Fibroblast of peridontal ligament (primary cell): ENCODE data around the gene RPL35A.
A peak's percentile ranks its signal among the peaks of the same experiment; 100 is the strongest.
"Not testable (repeated sequence)": the region's sequence is repeated elsewhere in the genome, so short reads cannot be mapped to it uniquely, and the experiment has no call there.

Experiments used
- DNase-seq: peaks from one replicate; pipeline ENCODE4 v3.0.0-alpha.2; 2010; ENCODE audit errors: extremely low read depth

RPL35A gene

DNA sequence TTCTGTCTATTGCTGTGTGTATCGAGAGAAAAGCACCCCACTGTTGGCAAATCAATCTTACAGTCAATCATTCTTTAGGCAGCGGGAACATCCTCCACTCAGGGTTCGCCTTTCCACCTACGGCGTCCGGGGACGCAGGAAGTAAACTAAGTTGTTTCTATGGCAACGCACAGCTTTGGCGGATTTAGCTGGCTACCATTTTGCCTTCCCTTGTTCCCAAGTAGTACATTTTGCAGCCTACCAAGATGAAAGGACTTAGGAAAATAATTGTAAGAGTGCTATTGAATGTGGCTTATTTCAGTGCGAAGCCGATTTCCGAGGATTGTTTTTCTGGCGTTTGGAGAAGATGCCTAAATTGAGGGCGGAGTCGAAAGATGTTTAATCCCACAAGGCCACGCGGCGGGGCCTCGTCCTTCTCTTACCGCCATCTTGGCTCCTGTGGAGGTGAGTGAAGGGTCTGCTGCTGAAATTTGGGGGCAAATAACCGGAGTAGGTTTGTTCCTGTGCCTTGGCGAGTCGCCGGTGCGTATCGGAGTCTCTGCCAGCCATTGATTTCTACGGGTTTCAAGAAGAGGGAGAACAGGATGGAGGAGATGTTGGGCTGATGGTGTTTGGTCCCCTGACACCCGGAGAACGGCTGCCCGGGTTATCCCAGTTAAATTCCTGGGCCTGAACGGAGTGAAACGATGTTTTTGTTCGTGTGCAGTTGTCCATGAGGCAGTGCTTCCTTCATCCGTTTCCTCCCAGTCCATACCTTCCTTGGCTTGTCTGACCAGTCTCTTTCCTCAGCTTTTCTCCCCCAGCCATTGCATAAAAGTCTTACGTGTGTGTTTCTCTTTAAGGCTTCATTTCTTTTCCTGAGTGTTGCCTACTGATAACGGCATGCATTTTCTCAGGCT lies at the start of gene RPL35A:
Gene RPL35A (plus strand): TSS at position 413 of the 899 bp plus-strand sequence. CDS start 778 bp downstream, outside the sequence.
- DNase-seq = peak; percentile 98

GRCh38 chr3:197901626-197902025 lies 48.4 kb upstream of the RPL35A start:
- DNase-seq = no peak

DNA sequence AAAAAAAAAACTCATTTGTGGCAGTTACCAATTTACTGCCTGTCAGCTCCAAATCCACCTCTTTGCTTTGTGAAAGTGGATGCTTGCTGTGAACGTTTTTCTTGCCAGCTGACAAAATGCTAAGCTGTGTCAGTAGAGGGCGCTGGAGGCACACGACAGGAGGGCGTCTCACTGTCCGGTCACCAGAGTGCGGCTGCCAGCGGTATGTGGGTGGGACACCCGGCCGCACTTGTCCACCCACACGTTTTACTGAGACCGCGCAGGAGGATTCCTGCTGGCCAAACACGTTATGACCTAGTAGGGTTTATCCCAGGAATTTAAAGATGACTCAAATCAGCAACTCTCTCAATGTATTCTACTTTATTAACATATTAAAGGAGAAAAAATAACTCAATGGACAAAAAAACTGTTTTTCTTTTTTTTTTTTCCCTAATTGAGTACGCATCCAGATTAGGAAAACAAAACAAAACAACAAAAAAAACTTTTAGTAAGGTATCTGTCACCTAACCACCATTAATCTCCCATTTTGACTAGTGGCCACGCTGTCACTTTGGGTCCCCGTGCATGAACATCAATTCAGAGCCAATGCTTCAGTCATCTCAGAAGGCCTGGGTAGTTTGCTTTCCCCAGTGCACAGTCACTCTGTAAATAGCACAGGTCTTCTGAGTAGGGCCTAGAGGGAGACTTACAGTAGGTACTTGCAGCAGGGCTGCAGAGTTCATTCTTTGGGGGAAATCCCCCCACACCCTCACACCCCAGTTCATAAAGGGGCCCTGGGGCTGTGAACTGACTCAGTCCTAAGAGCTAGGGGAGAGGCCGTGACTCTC lies 43.8 kb upstream of the RPL35A start:
- peak; percentile 87 for DNase-seq

DNA sequence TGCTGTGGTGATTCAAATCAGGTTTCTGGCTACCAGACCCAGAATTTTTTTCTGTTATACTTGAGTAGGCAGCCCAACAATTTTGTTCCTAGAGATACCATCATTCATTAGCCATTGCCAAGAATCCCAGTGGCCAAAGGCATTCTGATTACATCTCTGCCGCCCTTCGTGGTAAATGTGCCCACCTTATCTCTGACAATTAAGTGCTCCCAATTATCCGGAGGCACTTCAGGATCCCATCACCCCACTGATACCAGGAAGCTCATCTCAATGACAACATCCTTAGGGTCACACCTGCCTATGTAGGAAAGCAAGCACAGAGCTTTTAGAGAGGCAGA lies 43.2 kb upstream of the RPL35A start:
- peak; percentile 7 for DNase-seq

GRCh38 chr3:197907196-197907595 lies 42.8 kb upstream of the RPL35A start:
- no peak for DNase-seq

DNA sequence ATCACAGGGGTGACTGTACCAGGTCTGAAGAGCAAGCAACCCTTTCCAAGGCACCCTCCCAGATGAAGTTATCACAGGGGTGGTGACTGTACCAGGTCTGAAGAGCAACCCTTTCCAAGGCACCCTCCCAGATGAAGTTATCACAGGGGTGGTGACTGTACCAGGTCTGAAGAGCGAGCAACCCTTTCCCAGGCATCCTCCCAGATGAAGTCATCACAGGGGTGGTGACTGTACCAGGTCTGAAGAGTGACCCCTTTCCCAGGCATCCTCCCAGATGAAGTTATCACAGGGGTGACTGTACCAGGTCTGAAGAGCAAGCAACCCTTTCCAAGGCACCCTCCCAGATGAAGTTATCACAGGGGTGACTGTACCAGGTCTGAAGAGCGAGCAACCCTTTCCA lies 41.4 kb upstream of the RPL35A start:
- not testable (repeated sequence) for DNase-seq

- no peak for DNase-seq
Observed at GRCh38 chr3:197908957-197909701, 40.9 kb upstream of the RPL35A start.

DNA sequence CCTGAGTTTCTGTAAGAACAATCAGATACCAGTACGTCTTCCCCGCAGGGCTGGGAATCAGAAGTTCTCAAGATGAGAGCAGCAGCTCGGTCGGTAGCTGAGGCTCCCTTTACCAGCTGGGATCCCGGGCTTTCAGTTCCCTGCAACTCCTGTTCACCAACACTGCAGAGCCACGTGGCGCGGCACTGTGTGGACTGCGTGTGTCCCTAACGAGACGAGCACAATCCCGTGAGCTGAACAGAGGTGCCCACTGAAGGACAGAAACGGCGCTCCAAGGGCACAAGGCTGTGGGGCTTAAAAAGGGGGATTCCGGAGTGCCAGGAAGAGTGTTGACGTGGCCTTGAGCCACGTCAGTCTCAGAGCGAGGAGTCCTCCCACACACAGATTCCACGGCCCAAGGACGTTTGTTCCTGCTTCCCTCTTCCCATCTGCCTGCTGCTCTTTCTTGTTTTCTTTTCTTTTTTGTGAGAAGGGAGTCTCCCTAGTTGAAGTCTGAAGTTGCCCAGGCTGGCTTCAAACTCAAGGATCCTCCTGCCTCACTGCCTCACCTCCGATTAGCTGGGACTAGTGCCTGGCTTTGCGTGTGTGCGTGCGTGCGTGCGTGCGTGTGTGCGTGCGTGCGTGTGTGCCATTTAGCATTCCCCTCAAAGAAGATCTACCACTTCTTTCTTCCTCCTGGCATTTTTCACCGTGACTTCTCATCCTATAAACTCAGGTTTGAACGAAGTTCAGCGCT lies 37.1 kb upstream of the RPL35A start:
- no peak for DNase-seq

- DNase-seq = no peak
Observed at GRCh38 chr3:197913641-197914380, 36.2 kb upstream of the RPL35A start.

DNA sequence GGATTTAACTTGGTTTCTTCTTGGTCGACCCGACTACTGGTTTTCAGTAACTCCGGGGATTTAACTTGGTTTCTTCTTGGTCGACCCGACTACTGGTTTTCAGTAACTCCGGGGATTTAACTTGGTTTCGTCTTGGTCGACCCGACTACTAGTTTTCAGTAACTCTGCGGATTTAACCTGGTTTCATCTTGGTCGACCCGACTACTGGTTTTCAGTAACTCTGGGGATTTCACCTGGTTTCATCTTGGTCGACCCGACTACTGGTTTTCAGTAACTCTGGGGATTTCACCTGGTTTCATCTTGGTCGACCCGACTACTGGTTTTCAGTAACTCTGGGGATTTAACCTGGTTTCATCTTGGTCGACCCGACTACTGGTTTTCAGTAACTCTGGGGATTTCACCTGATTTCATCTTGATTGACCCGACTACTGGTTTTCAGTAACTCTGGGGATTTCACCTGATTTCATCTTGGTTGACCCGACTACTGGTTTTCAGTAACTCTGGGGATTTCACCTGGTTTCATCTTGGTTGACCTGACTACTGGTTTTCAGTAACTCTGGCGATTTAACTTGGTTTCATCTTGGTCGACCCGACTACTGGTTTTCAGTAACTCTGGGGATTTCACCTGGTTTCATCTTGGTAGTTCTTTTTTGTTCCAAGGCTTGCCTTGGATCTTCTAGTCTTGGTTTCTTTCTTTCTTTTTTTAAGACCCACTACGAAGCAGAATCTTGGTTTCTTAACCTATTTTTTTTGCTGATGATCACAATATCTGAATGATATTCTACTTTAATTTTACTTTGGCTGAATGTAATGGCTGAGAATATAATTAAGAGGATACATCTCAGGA lies 28.3 kb upstream of the RPL35A start:
- DNase-seq = not testable (repeated sequence)

- no peak for DNase-seq
Observed at GRCh38 chr3:197926418-197926817, 23.6 kb upstream of the RPL35A start.

DNA sequence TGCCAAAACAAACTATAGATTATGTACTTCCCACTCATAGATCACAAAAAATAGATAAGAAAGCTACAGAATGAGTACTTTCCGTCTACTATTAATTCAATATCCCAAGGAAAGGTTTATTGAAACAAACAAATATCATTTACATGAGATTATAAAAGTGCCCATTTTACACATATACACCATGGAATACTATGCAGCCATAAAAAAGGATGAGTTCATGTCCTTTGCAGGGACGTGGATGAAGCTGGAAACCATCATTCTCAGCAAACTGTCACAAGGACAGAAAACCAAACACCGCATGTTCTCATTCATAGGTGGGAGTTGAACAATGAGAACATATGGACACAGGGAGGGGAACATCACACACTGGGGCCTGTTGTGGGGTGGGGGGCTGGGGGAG lies 22.4 kb upstream of the RPL35A start:
- not testable (repeated sequence) for DNase-seq

DNA sequence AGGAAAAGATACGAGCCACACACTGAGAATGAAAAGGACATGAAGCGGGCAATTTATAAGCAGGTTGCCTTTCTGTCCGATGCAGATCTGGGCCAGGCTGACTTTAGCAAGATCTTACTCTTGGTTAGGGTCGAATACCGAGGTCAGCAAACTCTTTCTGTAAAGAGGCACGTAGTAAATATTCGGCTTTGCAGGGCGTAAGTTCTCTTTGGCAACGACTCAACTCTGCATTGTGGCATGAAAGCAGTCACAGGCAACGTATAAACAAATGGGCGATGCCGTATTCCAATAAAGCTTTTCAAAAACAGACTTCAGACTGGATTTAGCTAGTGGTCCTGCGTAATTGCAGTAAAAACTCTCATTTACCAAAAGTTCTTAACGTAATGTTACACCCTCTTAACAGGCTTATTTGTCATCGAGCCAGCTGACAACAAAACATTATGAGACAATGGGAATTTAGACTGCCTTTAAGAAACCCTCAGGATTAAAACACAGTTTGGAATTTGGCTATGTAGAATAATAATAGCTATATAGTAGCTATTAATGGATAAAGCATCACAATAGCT lies 13.1 kb upstream of the RPL35A start:
- DNase-seq = no peak

- DNase-seq = no peak
Observed at GRCh38 chr3:197940745-197941384, 9.1 kb upstream of the RPL35A start.

DNA sequence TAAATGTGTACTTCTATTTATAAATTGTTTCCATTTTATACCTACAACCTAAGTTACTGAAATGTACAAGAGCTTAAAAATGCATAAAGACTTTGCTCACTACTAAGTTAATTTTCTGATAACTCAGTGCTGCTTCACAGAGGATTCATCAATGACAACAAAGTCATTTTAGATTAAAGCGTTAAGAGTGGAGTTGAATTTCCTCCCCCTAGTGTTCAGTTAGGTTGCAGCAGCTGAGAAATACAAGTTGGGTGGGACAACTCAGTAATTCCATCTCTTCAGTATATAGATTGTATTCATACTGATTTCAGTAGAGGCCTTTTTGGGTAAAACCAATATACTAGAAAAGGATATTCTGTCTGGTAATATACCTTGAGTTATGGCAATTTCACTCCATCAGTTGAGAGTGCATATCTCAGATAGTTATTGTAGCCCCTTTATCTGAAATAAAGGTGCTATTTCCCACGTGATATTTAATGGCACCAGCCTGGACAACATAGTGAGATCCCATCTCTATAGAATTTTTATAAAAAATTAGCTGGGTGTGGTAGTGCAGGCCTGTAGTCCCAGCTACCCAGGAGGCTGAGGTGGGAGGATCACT lies 6.9 kb upstream of the RPL35A start:
- peak; percentile 70 for DNase-seq

GRCh38 chr3:197949191-197949777 lies 706 bp upstream of the RPL35A start:
- DNase-seq = no peak

DNA sequence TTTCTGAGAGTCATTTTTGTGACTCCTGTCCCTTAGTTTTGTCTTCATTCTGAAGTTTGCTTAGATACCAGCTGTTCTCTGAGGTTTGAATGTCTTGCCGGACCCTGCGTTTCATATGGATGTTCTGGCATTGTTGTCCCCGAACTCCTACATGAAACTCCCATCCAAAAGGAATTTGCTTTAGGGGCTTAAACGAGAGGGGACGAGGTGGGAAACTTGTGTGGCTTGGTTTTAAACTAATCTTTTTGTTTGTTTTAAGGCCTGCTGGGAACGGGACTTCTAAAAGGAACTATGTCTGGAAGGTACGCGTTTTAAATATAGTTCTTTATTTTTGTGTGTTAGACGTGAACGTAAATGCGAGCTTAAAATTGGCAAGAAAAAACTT lies 679 bp downstream of the RPL35A start:
- no peak for DNase-seq

DNA sequence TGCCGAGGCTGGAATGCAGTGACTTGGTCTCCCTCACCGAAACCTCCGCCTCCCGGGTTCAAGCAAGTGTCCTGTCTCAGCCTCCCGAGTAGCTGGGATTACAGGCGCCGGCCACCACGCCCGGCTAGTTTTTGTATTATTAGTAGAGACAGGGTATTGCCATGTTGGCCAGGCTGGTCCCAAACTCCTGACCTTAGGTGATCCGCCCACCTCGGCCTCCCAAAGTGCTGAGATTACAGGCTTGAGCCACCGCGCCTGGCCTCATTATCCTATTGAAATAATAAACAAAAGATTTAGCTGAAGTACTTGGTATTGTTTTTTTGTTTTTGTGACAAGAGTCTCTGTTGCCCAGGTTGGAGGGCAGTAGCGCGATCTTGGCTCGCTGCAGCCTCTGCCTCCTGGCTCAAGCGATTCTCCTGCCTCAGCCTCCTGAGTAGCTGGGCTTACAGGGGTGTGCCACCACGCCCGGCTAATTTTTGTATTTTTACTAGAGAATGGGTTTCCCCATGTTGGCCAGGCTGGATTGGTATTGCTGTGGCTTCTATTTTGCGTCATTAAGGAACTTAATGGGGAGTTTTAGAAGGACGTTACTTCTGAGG lies 1.5 kb downstream of the RPL35A start:
- DNase-seq = no peak
